Measurements from ENCODE around the gene ZNF484. TPM values are rescaled to one million over a fixed set of nuclear protein-coding genes. Genes with fewer than 3 reads are reported as not detected.

Gene ZNF484
- polyA plus RNA-seq, 1 donor (not counting 4 experiments of a cell fraction or from before 2014, with no cell fraction given) = 4.0 TPM

GRCh38 chr9:92795598-92796336 lies 82.1 kb downstream of the ZNF484 start:
- Histone ChIP-seq H3K4me1 (ENCODE audit: control insufficient read depth, extremely low read depth, insufficient read depth, low read length) (peaks cover 15% of the 10 kb centered on the region), H4K20me1 (ENCODE audit: control insufficient read depth, extremely low read depth, insufficient read depth, low read length) (no peaks in the 10 kb centered on the region), H2AFZ (ENCODE audit: control insufficient read depth, low read length) (no peak overlapping the region), H3K4me2 (ENCODE audit: control insufficient read depth, extremely low read depth, insufficient read depth, low read depth, low read length) (no peak overlapping the region), H3K4me3 (ENCODE audit: control insufficient read depth in 2 of 3, extremely low read depth in 1 of 3, insufficient read depth in 2 of 3, low read depth in 1 of 3, low read length in 3 of 3) (no peak overlapping the region), H3K27ac (ENCODE audit: control insufficient read depth, insufficient read depth, low read length) (no peak overlapping the region), H3K9me1 (ENCODE audit: control insufficient read depth, extremely low read depth, insufficient read depth, low read length) (no peaks in the 10 kb centered on the region), H3K27me3 (ENCODE audit: control insufficient read depth, extremely low read depth, insufficient read depth, low read length) (no peaks in the 10 kb centered on the region), H3K79me2 (ENCODE audit: control insufficient read depth, insufficient read depth, low read length) (no peaks in the 10 kb centered on the region), H3K36me3 (ENCODE audit: control insufficient read depth in 2 of 2, extremely low read depth in 1 of 2, insufficient read depth in 2 of 2, low read length in 2 of 2) (no peaks in the 10 kb centered on the region), H3K9me3 (ENCODE audit: control insufficient read depth, low read depth, low read length) (no peaks in the 10 kb centered on the region), H3K9ac (ENCODE audit: control insufficient read depth, extremely low read depth, insufficient read depth, low read length) (no peak overlapping the region)
- FAIRE-seq (no peak), DNase-seq (ENCODE audit: low read depth, low spot score) (no peak)
- TF ChIP-seq, protein P1, sequence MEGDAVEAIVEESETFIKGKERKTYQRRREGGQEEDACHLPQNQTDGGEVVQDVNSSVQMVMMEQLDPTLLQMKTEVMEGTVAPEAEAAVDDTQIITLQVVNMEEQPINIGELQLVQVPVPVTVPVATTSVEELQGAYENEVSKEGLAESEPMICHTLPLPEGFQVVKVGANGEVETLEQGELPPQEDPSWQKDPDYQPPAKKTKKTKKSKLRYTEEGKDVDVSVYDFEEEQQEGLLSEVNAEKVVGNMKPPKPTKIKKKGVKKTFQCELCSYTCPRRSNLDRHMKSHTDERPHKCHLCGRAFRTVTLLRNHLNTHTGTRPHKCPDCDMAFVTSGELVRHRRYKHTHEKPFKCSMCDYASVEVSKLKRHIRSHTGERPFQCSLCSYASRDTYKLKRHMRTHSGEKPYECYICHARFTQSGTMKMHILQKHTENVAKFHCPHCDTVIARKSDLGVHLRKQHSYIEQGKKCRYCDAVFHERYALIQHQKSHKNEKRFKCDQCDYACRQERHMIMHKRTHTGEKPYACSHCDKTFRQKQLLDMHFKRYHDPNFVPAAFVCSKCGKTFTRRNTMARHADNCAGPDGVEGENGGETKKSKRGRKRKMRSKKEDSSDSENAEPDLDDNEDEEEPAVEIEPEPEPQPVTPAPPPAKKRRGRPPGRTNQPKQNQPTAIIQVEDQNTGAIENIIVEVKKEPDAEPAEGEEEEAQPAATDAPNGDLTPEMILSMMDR (optimal IDR thresholded peaks at IDR 0.05 in 1 of 3, IDR thresholded peaks at IDR 0.05 in 1 of 3, conservative IDR thresholded peaks at IDR 0.05 in 1 of 3; ENCODE audit: extremely low read depth in 1 of 3, insufficient read depth in 2 of 3, low read length in 3 of 3) = no peak
- no peak for TF ChIP-seq EZH2 (IDR thresholded peaks at IDR 0.05; ENCODE audit: low read length)
- dilution Hi-C loops (cut with MboI; ENCODE audit: extremely low pct_ligation_motif_present, low sequenced_read_pairs) = no loop called here

Small RNAs within 50 kb of the gene (small RNA-seq; reads per million reads assigned to genes)
- 0 reads per million in 3 experiments for gene RNU6-714P (ENCODE audit: insufficient read length in 3 of 3, low read depth in 3 of 3, low replicate concordance in 1 of 3)

Other genes with a start within 250 kb of the ZNF484 start
- 27.5 to 34.9 TPM (median 32.4 TPM) in 3 replicates for gene IPPK, start 207.9 kb downstream of the ZNF484 start, polyA plus RNA-seq
- 26.9 to 47.3 TPM (median 41.9 TPM) in 3 replicates for gene BICD2, start 113.2 kb downstream of the ZNF484 start, polyA plus RNA-seq
- 0.21 to 0.61 TPM (median 0.22 TPM) in 3 replicates for gene FGD3, start 69.5 kb upstream of the ZNF484 start, polyA plus RNA-seq
- 0.20 to 0.37 TPM in 2 of 3 replicates, not detected in the other for gene SUSD3, start 180.7 kb upstream of the ZNF484 start, polyA plus RNA-seq
- gene CARD19, start 218.2 kb upstream of the ZNF484 start, polyA plus RNA-seq = 30.8 to 67.4 TPM (median 36.7 TPM) in 3 replicates